Neuronal stem cell (in vitro differentiated cells): ENCODE results near the gene CX3CL1.

ENCODE experiments used
- DNase-seq: peaks from one replicate; pipeline ENCODE4 v3.0.0-alpha.2; 2013; ENCODE audit warnings: low spot score
- H2AFZ ChIP-seq: one replicate; pipeline ENCODE4 v1.6.1; 2013; ENCODE audit warnings: mild to moderate bottlenecking, low read length, inconsistent platforms
- H2AK5ac ChIP-seq: 2 replicates; pipeline ENCODE4 v1.6.1; 2013; ENCODE audit warnings: low read depth, mild to moderate bottlenecking, inconsistent platforms, low read length, moderate library complexity, mixed read lengths
- H2BK120ac ChIP-seq: 2 replicates; pipeline ENCODE4 v1.6.1; 2013; ENCODE audit warnings: low read depth, mild to moderate bottlenecking, inconsistent platforms, low read length, moderate library complexity, mixed read lengths
- H2BK12ac ChIP-seq: one replicate; pipeline ENCODE4 v1.6.1; 2013; ENCODE audit warnings: low read length, inconsistent platforms
- H2BK15ac ChIP-seq: 2 replicates; pipeline ENCODE4 v1.6.1; 2013; ENCODE audit warnings: mild to moderate bottlenecking, low read length, inconsistent platforms, mixed read lengths
- H2BK5ac ChIP-seq: one replicate; pipeline ENCODE4 v1.6.1; 2013; ENCODE audit warnings: inconsistent platforms, mild to moderate bottlenecking, low read length, moderate library complexity
- H3K14ac ChIP-seq: one replicate; pipeline ENCODE4 v1.6.1; 2013; ENCODE audit warnings: low read length, inconsistent platforms
- H3K18ac ChIP-seq: 2 replicates; pipeline ENCODE4 v1.6.1; 2013; ENCODE audit warnings: low read length, inconsistent platforms
- H3K23ac ChIP-seq: 2 replicates; pipeline ENCODE4 v1.6.1; 2013; ENCODE audit warnings: low read depth, mild to moderate bottlenecking, mixed read lengths, low read length, inconsistent platforms; ENCODE audit not compliant: poor library complexity
- H3K27ac ChIP-seq: replicated peaks from 3 replicates; pipeline ENCODE4 v1.5.1; 2013; ENCODE audit warnings: low read length, inconsistent platforms
- H3K27me3 ChIP-seq, 3 experiments: 2 replicates each; pipeline ENCODE4 v1.6.1; 2013; ENCODE audit warnings: low read length in 3 of 3, mild to moderate bottlenecking in 2 of 3, inconsistent platforms in 1 of 3, low read depth in 1 of 3, mixed read lengths in 1 of 3, moderate library complexity in 1 of 3; ENCODE audit not compliant: control insufficient read depth in 3 of 3, insufficient read depth in 3 of 3
- H3K36me3 ChIP-seq, 2 donors: replicated peaks in 1 of 2; 2 replicates each; pipeline ENCODE4 v1.6.1; 2013; ENCODE audit warnings: low read length in 2 of 2; ENCODE audit not compliant: control insufficient read depth in 2 of 2, insufficient read depth in 2 of 2
- H3K4ac ChIP-seq: 2 replicates; pipeline ENCODE4 v1.6.1; 2013; ENCODE audit warnings: inconsistent platforms, mild to moderate bottlenecking, low read length, moderate library complexity
- H3K4me1 ChIP-seq, 2 donors: 1 replicate in 1 of 2; 2 replicates in 1 of 2; pipeline ENCODE4 v1.6.1; 2013; ENCODE audit warnings: low read length in 2 of 2, low read depth in 1 of 2; ENCODE audit not compliant: control insufficient read depth in 2 of 2, insufficient read depth in 1 of 2
- H3K4me2 ChIP-seq: one replicate; pipeline ENCODE4 v1.6.1; 2013; ENCODE audit warnings: mild to moderate bottlenecking, low read length, inconsistent platforms; ENCODE audit not compliant: insufficient read depth, poor library complexity, severe bottlenecking
- H3K4me3 ChIP-seq, 2 donors: 2 replicates each; pipeline ENCODE4 v1.5.1; 2013; ENCODE audit warnings: low read length in 2 of 2, mild to moderate bottlenecking in 2 of 2, inconsistent platforms in 1 of 2, moderate library complexity in 1 of 2
- H3K79me1 ChIP-seq: one replicate; pipeline ENCODE4 v1.6.1; 2013; ENCODE audit warnings: low read depth, mild to moderate bottlenecking, inconsistent platforms, low read length, moderate library complexity
- H3K9ac ChIP-seq: one replicate; pipeline ENCODE4 v1.6.1; 2013; ENCODE audit warnings: mild to moderate bottlenecking, low read depth, low read length, inconsistent platforms; ENCODE audit not compliant: poor library complexity
- H3K9me3 ChIP-seq, 2 donors: replicated peaks in 1 of 2; 2 replicates each; pipeline versions ENCODE3 to v1.6.1; 2013; ENCODE audit warnings: low read length in 2 of 2, mild to moderate bottlenecking in 2 of 2, inconsistent platforms in 1 of 2, low read depth in 1 of 2, mixed read lengths in 1 of 2, moderate library complexity in 1 of 2; ENCODE audit not compliant: control insufficient read depth in 2 of 2, insufficient read depth in 1 of 2
- H4K8ac ChIP-seq: one replicate; pipeline ENCODE4 v1.6.1; 2013; ENCODE audit warnings: low read depth, mild to moderate bottlenecking, inconsistent platforms, low read length, moderate library complexity
- H4K91ac ChIP-seq: one replicate; pipeline ENCODE4 v1.6.1; 2013; ENCODE audit warnings: low read length, low read depth, mild to moderate bottlenecking, inconsistent platforms; ENCODE audit not compliant: poor library complexity
- WGBS, 2 donors: extraction: QIAGEN DNeasy Blood & Tissue Kit; methylation state at CpG; one replicate each; pipeline ENCODE4 v1.1.7; 2013; ENCODE audit warnings: missing lambda C conversion rate in 2 of 2, mixed read lengths in 1 of 2; ENCODE audit not compliant: insufficient read length in 2 of 2, insufficient replicate concordance in 1 of 2; ENCODE audit errors: extremely low coverage in 2 of 2; 5-methylcytosine and 5-hydroxymethylcytosine counted together

Gene CX3CL1

DNA sequence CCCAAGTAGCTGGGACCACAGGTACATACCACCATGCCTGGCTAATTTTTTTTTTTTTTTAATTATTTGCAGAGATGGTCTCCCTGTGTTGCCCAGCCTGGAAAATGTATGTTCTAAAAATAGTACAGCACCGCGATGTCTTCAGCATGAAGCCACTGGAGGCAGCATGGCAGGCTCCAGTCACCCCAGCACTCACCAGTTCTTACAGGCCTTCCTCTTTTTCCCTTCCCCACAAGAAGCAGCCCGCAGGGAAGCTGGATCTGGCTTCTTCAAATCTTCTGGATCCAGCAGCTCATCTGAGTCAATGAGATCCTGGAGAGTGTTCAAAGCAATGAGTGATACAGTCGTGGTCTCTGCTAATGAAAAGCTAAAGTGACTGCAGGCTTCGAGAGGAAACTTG lies 58.7 kb downstream of the CX3CL1 start:
- no peak for DNase-seq
- Histone ChIP-seq H2BK15ac (no peak overlapping the region), H3K27me3 (no peaks in the 10 kb centered on the region), H4K8ac (no peak overlapping the region), H3K9ac (no peak overlapping the region), H3K23ac (no peak overlapping the region), H2BK120ac (no peak overlapping the region), H3K79me1 (no peaks in the 10 kb centered on the region), H3K27ac (no peak overlapping the region), H4K91ac (no peak overlapping the region), H3K9me3 (no peaks in the 10 kb centered on the region), H3K18ac (no peak overlapping the region), H3K4me3 (no peak overlapping the region), H3K36me3 (peaks cover 45 to 92% of the 10 kb centered on the region in 2 donors), H3K14ac (no peak overlapping the region), H3K4ac (no peak overlapping the region), H2BK5ac (no peak overlapping the region), H2AK5ac (no peak overlapping the region), H2AFZ (no peak overlapping the region), H2BK12ac (no peak overlapping the region), H3K4me2 (no peak overlapping the region), H3K4me1 (no peaks in the 10 kb centered on the region)
- no CpG with 5 or more reads among the region's 5 CpGs for WGBS, 2 donors

DNA sequence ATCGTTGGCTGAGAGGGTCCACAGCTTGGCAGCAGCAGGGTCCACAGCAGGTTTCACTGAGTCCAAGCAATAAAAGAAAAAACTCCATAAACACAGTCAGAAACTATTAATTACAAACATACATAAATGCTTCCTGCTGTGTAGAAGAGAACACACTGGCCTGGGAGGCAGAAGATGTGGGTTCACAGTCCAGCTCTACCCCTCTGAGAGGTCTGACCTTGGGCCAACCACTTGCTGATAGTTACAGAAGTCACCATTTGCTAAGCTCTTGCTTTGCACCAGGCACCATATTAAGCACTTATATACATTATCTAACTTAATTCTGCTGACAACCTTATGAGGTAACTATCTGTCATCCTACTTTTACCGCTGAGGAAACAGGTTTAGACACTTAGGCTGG lies 60.2 kb downstream of the CX3CL1 start:
- Histone ChIP-seq H3K23ac (no peak overlapping the region), H3K9ac (no peak overlapping the region), H3K36me3 (peaks cover 45 to 94% of the 10 kb centered on the region in 2 donors), H4K91ac (no peak overlapping the region), H3K9me3 (no peaks in the 10 kb centered on the region), H3K4me1 (no peaks in the 10 kb centered on the region), H2BK15ac (no peak overlapping the region), H3K79me1 (no peaks in the 10 kb centered on the region), H2AK5ac (no peak overlapping the region), H3K4me3 (no peak overlapping the region), H3K4me2 (no peak overlapping the region), H2BK5ac (no peak overlapping the region), H2BK12ac (no peak overlapping the region), H3K4ac (no peak overlapping the region), H2AFZ (no peak overlapping the region), H3K18ac (no peak overlapping the region), H2BK120ac (no peak overlapping the region), H3K14ac (no peak overlapping the region), H3K27ac (no peak overlapping the region), H4K8ac (no peak overlapping the region), H3K27me3 (no peaks in the 10 kb centered on the region)
- no peak for DNase-seq
- no CpG with 5 or more reads among the region's 2 CpGs for WGBS, 2 donors

DNA sequence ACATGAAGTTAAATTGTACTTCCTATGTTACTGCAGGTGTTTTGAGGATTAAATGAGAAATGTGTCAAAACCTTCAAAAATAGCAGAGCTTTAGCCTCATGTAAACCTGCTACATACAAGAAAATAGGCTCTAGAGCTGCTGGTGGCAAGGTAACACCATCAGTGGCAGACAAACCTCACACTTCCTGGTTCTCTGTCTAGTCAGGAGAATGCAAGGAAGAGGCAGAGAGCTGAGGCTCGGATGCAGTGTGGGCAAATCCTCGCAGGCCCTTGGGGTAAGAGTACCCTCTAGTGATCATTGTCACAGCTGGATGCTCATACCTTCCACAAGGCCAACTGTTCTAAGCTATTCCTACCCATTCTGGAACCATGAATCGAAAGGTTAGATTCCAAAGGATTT lies 60.7 kb downstream of the CX3CL1 start:
- Histone ChIP-seq H3K18ac (no peak overlapping the region), H3K27ac (no peak overlapping the region), H2BK5ac (no peak overlapping the region), H2BK120ac (no peak overlapping the region), H3K14ac (no peak overlapping the region), H2AFZ (no peak overlapping the region), H3K4me3 (no peak overlapping the region), H3K79me1 (no peaks in the 10 kb centered on the region), H3K36me3 (peaks cover 45 to 94% of the 10 kb centered on the region in 2 donors), H3K4me2 (no peak overlapping the region), H2BK15ac (no peak overlapping the region), H4K8ac (no peak overlapping the region), H3K23ac (no peak overlapping the region), H3K9me3 (no peaks in the 10 kb centered on the region), H4K91ac (no peak overlapping the region), H3K9ac (no peak overlapping the region), H3K4ac (no peak overlapping the region), H3K27me3 (no peaks in the 10 kb centered on the region), H2AK5ac (no peak overlapping the region), H2BK12ac (no peak overlapping the region), H3K4me1 (no peaks in the 10 kb centered on the region)
- no CpG with 5 or more reads among the region's 3 CpGs for WGBS, 2 donors
- DNase-seq = no peak

DNA sequence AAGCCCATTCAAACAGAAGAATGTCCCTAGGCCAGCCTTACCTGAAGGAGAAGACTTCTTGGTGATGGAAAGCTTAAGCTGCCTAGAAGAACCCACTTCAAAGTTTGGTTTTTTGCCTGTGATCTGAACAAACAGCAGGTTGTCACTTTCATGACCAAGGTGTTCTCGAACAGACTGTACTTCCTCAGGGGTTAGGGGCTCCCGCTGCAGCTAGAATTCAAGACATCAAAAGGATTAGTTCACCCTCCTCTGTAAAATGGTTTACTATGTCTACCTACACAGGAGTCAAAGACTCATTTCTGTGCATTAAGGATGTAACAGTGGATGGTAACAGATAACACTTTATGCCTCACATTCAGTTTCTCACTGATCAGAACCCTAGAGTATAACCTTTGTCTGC lies 61.7 kb downstream of the CX3CL1 start:
- H3K4me3 ChIP-seq = no peak overlapping the region
- no peak overlapping the region for H3K23ac ChIP-seq
- no peak overlapping the region for H2BK15ac ChIP-seq
- WGBS, 2 donors = no CpG with 5 or more reads among the region's 2 CpGs
- no peak overlapping the region for H3K27ac ChIP-seq
- H3K4me1 ChIP-seq = no peaks in the 10 kb centered on the region
- H3K27me3 ChIP-seq = no peaks in the 10 kb centered on the region
- no peak overlapping the region for H3K4ac ChIP-seq
- DNase-seq = no peak
- H2AFZ ChIP-seq = no peak overlapping the region
- peaks cover 43 to 94% of the 10 kb centered on the region in 2 donors for H3K36me3 ChIP-seq
- no peak overlapping the region for H4K91ac ChIP-seq
- no peak overlapping the region for H3K18ac ChIP-seq
- no peak overlapping the region for H2BK5ac ChIP-seq
- H3K9me3 ChIP-seq = no peaks in the 10 kb centered on the region
- no peak overlapping the region for H3K4me2 ChIP-seq
- no peaks in the 10 kb centered on the region for H3K79me1 ChIP-seq
- no peak overlapping the region for H4K8ac ChIP-seq
- no peak overlapping the region for H3K14ac ChIP-seq
- no peak overlapping the region for H2BK120ac ChIP-seq
- no peak overlapping the region for H2AK5ac ChIP-seq
- no peak overlapping the region for H3K9ac ChIP-seq
- H2BK12ac ChIP-seq = no peak overlapping the region
